ENCODE measurements around the gene LUC7L2.
"Not testable (repeated sequence)": the region's sequence is repeated elsewhere in the genome, so short reads cannot be mapped to it uniquely, and the experiment has no call there.

GRCh38 chr7:139465072-139465471 lies 105.4 kb downstream of the LUC7L2 start:
- TF ChIP-seq, protein P1, sequence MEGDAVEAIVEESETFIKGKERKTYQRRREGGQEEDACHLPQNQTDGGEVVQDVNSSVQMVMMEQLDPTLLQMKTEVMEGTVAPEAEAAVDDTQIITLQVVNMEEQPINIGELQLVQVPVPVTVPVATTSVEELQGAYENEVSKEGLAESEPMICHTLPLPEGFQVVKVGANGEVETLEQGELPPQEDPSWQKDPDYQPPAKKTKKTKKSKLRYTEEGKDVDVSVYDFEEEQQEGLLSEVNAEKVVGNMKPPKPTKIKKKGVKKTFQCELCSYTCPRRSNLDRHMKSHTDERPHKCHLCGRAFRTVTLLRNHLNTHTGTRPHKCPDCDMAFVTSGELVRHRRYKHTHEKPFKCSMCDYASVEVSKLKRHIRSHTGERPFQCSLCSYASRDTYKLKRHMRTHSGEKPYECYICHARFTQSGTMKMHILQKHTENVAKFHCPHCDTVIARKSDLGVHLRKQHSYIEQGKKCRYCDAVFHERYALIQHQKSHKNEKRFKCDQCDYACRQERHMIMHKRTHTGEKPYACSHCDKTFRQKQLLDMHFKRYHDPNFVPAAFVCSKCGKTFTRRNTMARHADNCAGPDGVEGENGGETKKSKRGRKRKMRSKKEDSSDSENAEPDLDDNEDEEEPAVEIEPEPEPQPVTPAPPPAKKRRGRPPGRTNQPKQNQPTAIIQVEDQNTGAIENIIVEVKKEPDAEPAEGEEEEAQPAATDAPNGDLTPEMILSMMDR (IDR thresholded peaks at IDR 0.05; ENCODE audit: low read depth, low read length) = not testable (repeated sequence)
- not testable (repeated sequence) for TF ChIP-seq MYC (IDR thresholded peaks at IDR 0.05; ENCODE audit: low read depth, low read length); POLR2A (IDR thresholded peaks at IDR 0.05; ENCODE audit: extremely low read depth, insufficient read length)
